BLaER1 treated with 17β-estradiol and CSF1 and Interleukin-3, amounts not matched to agents 10 nM and 100 nM (cell line): ENCODE results near the gene NUP210L.
A peak's percentile ranks its signal among the peaks of the same experiment; 100 is the strongest.

Experiments used
- H3K27ac ChIP-seq, 11 experiments: shearing (Covaris generic); formaldehyde crosslinking; 2 replicates each; pipeline ENCODE4 v1.8.1; 2022
- H3K27me3 ChIP-seq, 11 experiments: shearing (Covaris generic); formaldehyde crosslinking; 2 replicates each; pipeline ENCODE4 v1.8.1; 2022
- H3K36me3 ChIP-seq, 11 experiments: shearing (Covaris generic); formaldehyde crosslinking; 2 replicates each; pipeline ENCODE4 v1.8.1; 2022
- H3K4me1 ChIP-seq, 10 experiments: shearing (Covaris generic); formaldehyde crosslinking; 2 replicates each; pipeline ENCODE4 v1.8.1; 2022
- H3K4me2 ChIP-seq, 11 experiments: shearing (Covaris generic); formaldehyde crosslinking; 2 replicates each; pipeline ENCODE4 v1.8.1; 2022
- H3K4me3 ChIP-seq, 10 experiments: shearing (Covaris generic); formaldehyde crosslinking; 2 replicates each; pipeline ENCODE4 v1.8.1; 2022
- H3K9ac ChIP-seq, 11 experiments: shearing (Covaris generic); formaldehyde crosslinking; 2 replicates each; pipeline ENCODE4 v1.8.1; 2022
- H3K9me3 ChIP-seq, 11 experiments: shearing (Covaris generic); formaldehyde crosslinking; replicated peaks in 1 of 11; 2 replicates each; pipeline ENCODE4 v1.8.1; 2022
- H4K20me1 ChIP-seq, 11 experiments: shearing (Covaris generic); formaldehyde crosslinking; 2 replicates each; pipeline ENCODE4 v1.8.1; 2022
- Cebpa-rat ChIP-seq, 11 experiments: shearing (Covaris generic); IDR thresholded peaks; 2 replicates each; pipeline ENCODE4 v1.8.1; 2022

The NUP210L gene

GRCh38 chr1:153963850-153964331 is 191.0 kb downstream of the NUP210L start:
- H3K27me3 ChIP-seq: no peaks in the 10 kb centered on the region
- peak overlapping the region; percentile 90 to 100 (median 99) for H3K4me2 ChIP-seq
- peak overlapping the region; percentile 64 to 85 (median 71) for H3K4me3 ChIP-seq
- H3K4me1 ChIP-seq: peaks cover 68 to 84% (median 76%) of the 10 kb centered on the region in 10 experiments
- peak overlapping the region; percentile 81 to 96 (median 87) for H3K9ac ChIP-seq
- H3K36me3 ChIP-seq: peaks cover 13 to 26% (median 17%) of the 10 kb centered on the region in 11 experiments; a peak in 21 of 22 replicates
- no peaks in the 10 kb centered on the region for H3K9me3 ChIP-seq
- no peak for TF ChIP-seq Cebpa-rat (IDR thresholded peaks at IDR 0.05)
- peaks cover 0 to 17% (median 0%) of the 10 kb centered on the region in 11 experiments; a peak in 2 of 22 replicates for H4K20me1 ChIP-seq
- H3K27ac ChIP-seq: peak overlapping the region; percentile 72 to 93 (median 91)

DNA sequence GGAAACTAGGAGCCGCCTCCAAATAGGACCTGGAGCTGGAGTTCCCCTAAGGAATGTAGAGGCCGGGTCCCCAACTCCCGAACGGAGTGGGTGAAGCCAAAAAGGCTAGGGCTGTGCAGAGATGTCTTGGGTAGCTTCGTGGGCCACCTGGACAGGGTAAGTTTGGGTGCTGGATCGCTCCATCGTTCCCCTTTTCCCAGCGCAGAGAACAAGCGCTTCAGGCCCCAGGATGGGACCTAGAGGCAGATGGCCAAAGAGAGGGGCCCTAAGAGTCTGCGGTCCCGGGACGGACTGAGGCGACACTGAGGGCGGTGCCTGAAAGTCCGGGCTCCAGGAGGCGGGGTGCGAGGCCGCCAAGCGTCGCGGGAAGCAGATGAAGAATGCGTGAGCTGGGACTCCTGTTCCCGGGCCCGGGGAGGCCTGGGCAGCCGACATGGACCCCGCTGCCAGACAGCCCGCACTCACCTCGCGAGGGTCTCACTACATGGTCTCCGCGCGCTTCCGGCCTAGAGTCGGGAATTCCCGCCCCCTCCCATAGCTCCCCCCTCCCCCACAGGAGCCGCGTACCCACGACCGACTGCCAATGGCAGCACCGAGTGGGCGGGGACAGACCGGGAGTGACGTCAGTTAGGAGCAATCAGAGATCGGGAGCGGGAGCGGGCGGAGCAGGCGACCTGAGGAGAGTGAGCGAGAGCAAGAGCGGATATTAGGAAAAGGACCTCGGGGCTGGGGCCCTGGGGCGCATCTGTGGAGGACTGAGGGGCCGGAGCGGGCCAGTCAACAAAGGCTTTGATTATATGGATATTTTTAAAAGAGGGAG is 191.6 kb downstream of the NUP210L start, which contains the start of gene SLC39A1:
SLC39A1 (minus strand) TSS at position 508 of the 820 bp plus-strand sequence. CDS start 822 bp downstream, outside the sequence.
- H3K36me3 ChIP-seq: peaks cover 13 to 26% (median 17%) of the 10 kb centered on the region in 11 experiments; a peak in 21 of 22 replicates
- peak within 1 kb of the TSS; percentile 90 to 100 (median 99) for H3K4me2 ChIP-seq
- no peak for TF ChIP-seq Cebpa-rat (IDR thresholded peaks at IDR 0.05)
- H3K9me3 ChIP-seq: no peaks in the 10 kb centered on the region
- peaks cover 0 to 17% (median 0%) of the 10 kb centered on the region in 11 experiments; a peak in 3 of 22 replicates for H4K20me1 ChIP-seq
- peak within 1 kb of the TSS; percentile 64 to 85 (median 71) for H3K4me3 ChIP-seq
- H3K27ac ChIP-seq: peak within 1 kb of the TSS; percentile 72 to 93 (median 91)
- H3K27me3 ChIP-seq: no peaks in the 10 kb centered on the region
- H3K4me1 ChIP-seq: peaks cover 63 to 80% (median 72%) of the 10 kb centered on the region in 10 experiments
- peak within 1 kb of the TSS; percentile 81 to 96 (median 87) for H3K9ac ChIP-seq

GRCh38 chr1:153962088-153963029 is 192.5 kb downstream of the NUP210L start:
- no peaks in the 10 kb centered on the region for H3K9me3 ChIP-seq
- TF ChIP-seq Cebpa-rat (IDR thresholded peaks at IDR 0.05): no peak
- H4K20me1 ChIP-seq: peaks cover 2 to 20% (median 5%) of the 10 kb centered on the region in 11 experiments; a peak in 14 of 22 replicates
- H3K9ac ChIP-seq: peak overlapping the region; percentile 81 to 96 (median 87)
- H3K4me1 ChIP-seq: peaks cover 59 to 76% (median 72%) of the 10 kb centered on the region in 10 experiments
- no peaks in the 10 kb centered on the region for H3K27me3 ChIP-seq
- H3K4me3 ChIP-seq: peak overlapping the region; percentile 64 to 85 (median 71)
- peak overlapping the region; percentile 90 to 100 (median 99) for H3K4me2 ChIP-seq
- peaks cover 13 to 26% (median 17%) of the 10 kb centered on the region in 11 experiments; a peak in 21 of 22 replicates for H3K36me3 ChIP-seq
- peak overlapping the region; percentile 72 to 93 (median 91) for H3K27ac ChIP-seq

DNA sequence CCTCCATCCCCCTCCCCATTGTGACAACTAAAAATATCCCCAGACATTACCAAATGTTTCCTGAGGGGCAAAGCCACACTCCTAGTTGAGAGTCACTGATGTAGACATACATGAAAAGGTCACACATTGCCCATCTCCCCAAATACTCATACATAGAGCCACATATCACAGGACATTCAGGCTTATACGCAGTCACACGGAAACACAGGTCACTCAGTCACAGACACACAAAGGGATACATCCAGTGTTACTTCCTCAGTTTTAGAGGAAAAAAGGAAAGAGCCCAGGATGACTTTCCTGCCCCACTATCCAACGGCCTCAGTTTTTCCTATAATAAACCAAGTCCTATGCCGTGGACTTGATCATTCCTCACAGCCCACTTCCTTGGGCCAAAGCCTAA is 193.5 kb downstream of the NUP210L start:
- H3K9ac ChIP-seq: peak overlapping the region; percentile 81 to 96 (median 87)
- H3K27me3 ChIP-seq: no peaks in the 10 kb centered on the region
- no peak for TF ChIP-seq Cebpa-rat (IDR thresholded peaks at IDR 0.05)
- no peaks in the 10 kb centered on the region for H3K9me3 ChIP-seq
- H3K27ac ChIP-seq: peak overlapping the region; percentile 20 to 93 (median 91); a peak in 20 of 22 replicates
- peaks cover 67 to 83% (median 81%) of the 10 kb centered on the region in 10 experiments for H3K4me1 ChIP-seq
- peak overlapping the region; percentile 64 to 85 (median 71) for H3K4me3 ChIP-seq
- peak overlapping the region; percentile 90 to 100 (median 99) for H3K4me2 ChIP-seq
- H3K36me3 ChIP-seq: peaks cover 13 to 26% (median 17%) of the 10 kb centered on the region in 11 experiments; a peak in 21 of 22 replicates
- peaks cover 11 to 30% (median 14%) of the 10 kb centered on the region in 11 experiments; a peak in 21 of 22 replicates for H4K20me1 ChIP-seq

DNA sequence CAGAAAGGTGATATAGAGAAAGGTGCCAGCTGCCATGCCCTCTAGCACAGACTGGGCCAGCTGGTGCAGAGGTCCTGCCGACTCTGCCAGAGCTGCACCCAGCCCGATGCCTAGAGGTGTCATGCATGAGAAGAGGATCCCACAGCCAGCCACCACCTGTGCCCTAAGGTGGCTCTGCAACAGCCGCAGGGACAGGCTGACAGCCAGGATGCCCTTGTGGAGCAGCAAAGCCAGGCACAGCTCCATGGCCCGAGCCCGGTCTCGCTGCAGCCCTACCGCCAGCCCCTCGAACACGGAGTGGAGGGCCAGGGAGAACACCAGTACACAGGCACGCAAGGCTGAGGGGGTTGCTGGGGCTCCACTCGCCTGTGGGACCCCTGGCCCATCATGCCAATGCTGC is 194.7 kb downstream of the NUP210L start:
- Histone ChIP-seq H3K4me2 (peak overlapping the region; percentile 90 to 100 (median 99)), H3K4me3 (peak overlapping the region in 6 of 10 experiments; percentile 13 to 96 (median 78); a peak in 8 of 20 replicates), H3K27me3 (no peaks in the 10 kb centered on the region), H3K9ac (peak overlapping the region; percentile 45 to 97 (median 92); a peak in 18 of 22 replicates), H3K27ac (peak overlapping the region; percentile 9 to 93 (median 91); a peak in 18 of 22 replicates), H3K36me3 (peaks cover 13 to 26% (median 17%) of the 10 kb centered on the region in 11 experiments; a peak in 21 of 22 replicates), H4K20me1 (peaks cover 23 to 42% (median 26%) of the 10 kb centered on the region in 11 experiments), H3K9me3 (no peaks in the 10 kb centered on the region), H3K4me1 (peaks cover 68 to 83% (median 81%) of the 10 kb centered on the region in 10 experiments)
- TF ChIP-seq Cebpa-rat (IDR thresholded peaks at IDR 0.05): no peak

DNA sequence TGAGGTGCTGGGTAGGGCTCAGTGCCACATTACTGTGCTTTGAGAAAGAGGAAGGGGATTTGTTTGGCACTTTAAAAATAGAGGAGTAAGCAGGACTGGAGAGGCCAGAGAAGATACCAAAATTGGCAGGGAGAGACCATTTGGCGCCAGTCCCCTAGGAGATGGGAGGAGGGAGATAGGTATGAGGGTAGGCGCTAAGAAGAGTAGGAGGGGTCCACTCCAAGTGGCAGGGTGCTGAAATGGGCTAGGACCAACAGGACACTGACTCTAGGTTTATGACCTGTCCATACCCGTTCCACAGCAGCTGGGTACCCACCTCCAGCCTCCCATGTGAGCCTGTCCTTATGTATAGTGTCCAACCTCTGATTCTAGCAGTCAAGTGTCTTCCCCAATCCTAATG is 195.4 kb downstream of the NUP210L start:
- H3K9me3 ChIP-seq: no peaks in the 10 kb centered on the region
- H3K36me3 ChIP-seq: peaks cover 19 to 33% (median 23%) of the 10 kb centered on the region in 11 experiments
- H3K4me3 ChIP-seq: peak overlapping the region in 6 of 10 experiments; percentile 13 to 99 (median 84); a peak in 8 of 20 replicates
- H3K4me2 ChIP-seq: peak overlapping the region; percentile 90 to 100 (median 99)
- no peaks in the 10 kb centered on the region for H3K27me3 ChIP-seq
- peak overlapping the region; percentile 9 to 93 (median 91); a peak in 21 of 22 replicates for H3K27ac ChIP-seq
- H3K9ac ChIP-seq: peak overlapping the region; percentile 12 to 97 (median 93); a peak in 18 of 22 replicates
- H4K20me1 ChIP-seq: peaks cover 31 to 49% (median 34%) of the 10 kb centered on the region in 11 experiments
- no peak for TF ChIP-seq Cebpa-rat (IDR thresholded peaks at IDR 0.05)
- peaks cover 68 to 83% (median 80%) of the 10 kb centered on the region in 10 experiments for H3K4me1 ChIP-seq

- Histone ChIP-seq H3K4me1 (peaks cover 69 to 81% (median 77%) of the 10 kb centered on the region in 10 experiments), H3K36me3 (peaks cover 25 to 39% (median 28%) of the 10 kb centered on the region in 11 experiments), H3K4me3 (peak overlapping the region; percentile 81 to 99 (median 96); a peak in 16 of 20 replicates)
Observed at GRCh38 chr1:153958961-153959260, 196.0 kb downstream of the NUP210L start.

More at GRCh38 chr1:153958961-153959260, 196.0 kb downstream of the NUP210L start:
- H3K4me2 ChIP-seq: peak overlapping the region; percentile 90 to 100 (median 99)
- peak overlapping the region; percentile 67 to 97 (median 95); a peak in 19 of 22 replicates for H3K9ac ChIP-seq
- peaks cover 36 to 55% (median 39%) of the 10 kb centered on the region in 11 experiments for H4K20me1 ChIP-seq
- no peak for TF ChIP-seq Cebpa-rat (IDR thresholded peaks at IDR 0.05)
- H3K27ac ChIP-seq: peak overlapping the region; percentile 9 to 93 (median 91); a peak in 21 of 22 replicates
- no peaks in the 10 kb centered on the region for H3K9me3 ChIP-seq
- no peaks in the 10 kb centered on the region for H3K27me3 ChIP-seq
